GM12873 (cell line): ENCODE measurements around the gene CACNB4.

Experiments used
- CTCF ChIP-seq: IDR thresholded peaks from 2 replicates; pipeline ENCODE4 v1.5.1; 2012; ENCODE audit warnings: low read depth, mild to moderate bottlenecking, moderate library complexity, low read length, control low read depth; ENCODE audit not compliant: insufficient read depth; ENCODE audit errors: missing control alignments

The CACNB4 gene

DNA sequence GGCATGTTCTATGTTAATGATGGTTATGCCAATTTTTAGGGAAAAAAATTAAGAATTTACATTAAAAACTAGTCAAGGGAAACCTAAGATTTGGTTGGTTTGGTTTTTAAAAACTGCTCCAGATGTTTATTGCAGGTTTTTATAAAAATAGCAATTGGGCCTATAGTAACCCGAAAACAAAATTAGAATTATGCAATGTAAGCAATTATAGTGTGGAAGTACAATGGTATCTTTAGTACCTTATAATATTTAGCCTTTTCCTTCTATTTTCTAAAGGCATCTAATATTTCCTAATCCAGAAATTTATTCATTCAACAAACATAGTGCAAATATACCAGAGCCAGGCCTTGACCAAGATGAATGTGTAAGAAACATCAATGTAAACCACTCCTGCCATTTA, 27.3 kb downstream of the CACNB4 start:
- no peak for TF ChIP-seq CTCF

GRCh38 chr2:152071092-152071491, 27.8 kb downstream of the CACNB4 start:
- TF ChIP-seq CTCF, result no peak

GRCh38 chr2:152068226-152068625, 30.6 kb downstream of the CACNB4 start:
- TF ChIP-seq CTCF, result no peak

- TF ChIP-seq CTCF, result no peak
Observed at GRCh38 chr2:152067823-152068222, 31.0 kb downstream of the CACNB4 start.

DNA sequence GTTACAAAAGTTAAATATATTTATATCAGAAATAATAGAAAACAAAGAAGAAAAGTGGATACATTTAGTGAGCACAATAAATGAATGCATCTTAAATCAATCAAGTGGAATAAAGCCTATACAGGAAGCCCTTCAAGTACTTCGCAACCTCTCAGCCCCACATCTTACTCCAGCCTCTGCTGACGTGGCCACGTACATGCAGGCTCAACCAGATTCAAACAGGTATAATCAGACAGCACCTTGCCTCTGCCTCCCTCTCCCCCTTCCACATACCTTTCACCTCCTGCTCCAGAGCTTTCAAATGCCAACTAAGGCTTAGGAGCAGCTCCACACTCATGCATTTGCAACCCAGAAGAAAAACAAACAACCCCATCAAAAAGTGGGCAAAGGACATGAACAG, 32.9 kb downstream of the CACNB4 start:
- TF ChIP-seq CTCF, result no peak

GRCh38 chr2:152064001-152064400, 34.8 kb downstream of the CACNB4 start:
- TF ChIP-seq CTCF, result no peak

GRCh38 chr2:152063325-152063924, 35.4 kb downstream of the CACNB4 start:
- TF ChIP-seq CTCF, result no peak
